Measurements from ENCODE around the gene GDPD4.

DNA sequence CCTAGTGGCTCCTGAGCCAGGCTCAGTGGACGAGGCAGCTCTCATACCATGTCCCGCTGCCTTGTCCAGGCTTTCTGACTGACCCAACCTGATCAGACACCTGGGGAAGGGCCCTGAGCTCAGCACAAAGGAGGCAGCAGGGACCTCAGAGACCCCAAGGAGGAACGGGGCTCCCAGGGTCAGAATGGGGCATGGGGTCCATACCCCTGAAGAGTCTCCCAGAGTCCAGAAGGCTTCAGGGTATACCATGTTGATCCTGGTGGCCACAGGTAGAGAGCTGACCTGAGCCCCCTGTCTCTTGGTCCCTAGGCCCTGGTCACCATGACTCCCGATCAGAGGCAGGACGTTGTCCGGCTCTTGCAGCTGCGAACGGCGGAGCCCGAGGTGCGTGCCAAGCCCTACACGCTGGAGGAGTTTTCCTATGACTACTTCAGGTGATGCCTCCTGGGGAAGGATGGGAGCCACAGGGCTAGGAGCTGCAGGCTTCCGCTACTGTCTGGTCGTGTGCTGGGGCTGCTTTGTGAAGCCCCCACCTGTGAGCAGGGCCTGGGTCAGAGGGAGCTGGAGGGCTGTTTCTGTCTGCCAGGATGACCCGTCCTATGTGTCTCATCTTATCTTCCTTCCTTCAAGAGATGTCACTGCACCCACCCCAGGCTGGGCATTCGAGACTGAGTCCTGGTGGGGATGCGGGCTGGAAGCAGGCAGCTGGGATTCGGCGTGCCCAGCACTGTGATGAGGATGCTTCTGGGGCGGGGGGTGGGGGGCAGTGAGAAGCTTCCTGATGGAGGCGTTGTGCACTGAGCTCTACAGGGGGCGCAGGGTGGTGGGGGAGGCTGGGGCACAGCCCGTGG is 99.3 kb downstream of the GDPD4 start:
- no peak for TF ChIP-seq POLR2A (IDR thresholded peaks at IDR 0.05)
- TF ChIP-seq, protein P1, sequence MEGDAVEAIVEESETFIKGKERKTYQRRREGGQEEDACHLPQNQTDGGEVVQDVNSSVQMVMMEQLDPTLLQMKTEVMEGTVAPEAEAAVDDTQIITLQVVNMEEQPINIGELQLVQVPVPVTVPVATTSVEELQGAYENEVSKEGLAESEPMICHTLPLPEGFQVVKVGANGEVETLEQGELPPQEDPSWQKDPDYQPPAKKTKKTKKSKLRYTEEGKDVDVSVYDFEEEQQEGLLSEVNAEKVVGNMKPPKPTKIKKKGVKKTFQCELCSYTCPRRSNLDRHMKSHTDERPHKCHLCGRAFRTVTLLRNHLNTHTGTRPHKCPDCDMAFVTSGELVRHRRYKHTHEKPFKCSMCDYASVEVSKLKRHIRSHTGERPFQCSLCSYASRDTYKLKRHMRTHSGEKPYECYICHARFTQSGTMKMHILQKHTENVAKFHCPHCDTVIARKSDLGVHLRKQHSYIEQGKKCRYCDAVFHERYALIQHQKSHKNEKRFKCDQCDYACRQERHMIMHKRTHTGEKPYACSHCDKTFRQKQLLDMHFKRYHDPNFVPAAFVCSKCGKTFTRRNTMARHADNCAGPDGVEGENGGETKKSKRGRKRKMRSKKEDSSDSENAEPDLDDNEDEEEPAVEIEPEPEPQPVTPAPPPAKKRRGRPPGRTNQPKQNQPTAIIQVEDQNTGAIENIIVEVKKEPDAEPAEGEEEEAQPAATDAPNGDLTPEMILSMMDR (IDR thresholded peaks at IDR 0.05): no peak
- no peak for TF ChIP-seq EP300 (IDR thresholded peaks at IDR 0.05)
